Cortex of kidney (tissue), 1 donor: ENCODE results near the gene HERPUD1.
"Not testable (repeated sequence)": the region's sequence is repeated elsewhere in the genome, so short reads cannot be mapped to it uniquely, and the experiment has no call there.

Experiments used
- DNase-seq: peaks from one replicate; lab custom pipeline; 2025; lab: John Stamatoyannopoulos, UW

HERPUD1 gene

GRCh38 chr16:56961386-56961785 is 29.4 kb downstream of the HERPUD1 start:
- no peak for DNase-seq

DNA sequence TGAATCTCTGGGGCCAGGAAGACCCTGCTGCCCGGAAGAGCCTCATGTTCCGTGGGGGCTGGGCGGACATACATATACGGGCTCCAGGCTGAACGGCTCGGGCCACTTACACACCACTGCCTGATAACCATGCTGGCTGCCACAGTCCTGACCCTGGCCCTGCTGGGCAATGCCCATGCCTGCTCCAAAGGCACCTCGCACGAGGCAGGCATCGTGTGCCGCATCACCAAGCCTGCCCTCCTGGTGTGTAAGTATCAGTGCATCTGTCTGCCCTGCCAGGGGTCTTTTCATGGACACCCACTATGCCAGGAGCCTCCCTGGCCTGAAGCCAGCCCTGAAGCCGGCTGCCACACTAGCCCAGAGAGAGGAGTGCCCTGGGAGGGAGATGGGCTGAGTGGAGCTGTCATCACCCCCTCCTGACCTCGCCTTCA is 29.9 kb downstream of the HERPUD1 start, which contains the start of gene CETP:
Gene CETP, plus strand, starts transcription at position 100 of the 431 bp plus-strand sequence. Its CDS starts 30 bp downstream, at position 130.
- no peak for DNase-seq

- DNase-seq = no peak
Observed at GRCh38 chr16:56964243-56965148, 32.6 kb downstream of the HERPUD1 start.

DNA sequence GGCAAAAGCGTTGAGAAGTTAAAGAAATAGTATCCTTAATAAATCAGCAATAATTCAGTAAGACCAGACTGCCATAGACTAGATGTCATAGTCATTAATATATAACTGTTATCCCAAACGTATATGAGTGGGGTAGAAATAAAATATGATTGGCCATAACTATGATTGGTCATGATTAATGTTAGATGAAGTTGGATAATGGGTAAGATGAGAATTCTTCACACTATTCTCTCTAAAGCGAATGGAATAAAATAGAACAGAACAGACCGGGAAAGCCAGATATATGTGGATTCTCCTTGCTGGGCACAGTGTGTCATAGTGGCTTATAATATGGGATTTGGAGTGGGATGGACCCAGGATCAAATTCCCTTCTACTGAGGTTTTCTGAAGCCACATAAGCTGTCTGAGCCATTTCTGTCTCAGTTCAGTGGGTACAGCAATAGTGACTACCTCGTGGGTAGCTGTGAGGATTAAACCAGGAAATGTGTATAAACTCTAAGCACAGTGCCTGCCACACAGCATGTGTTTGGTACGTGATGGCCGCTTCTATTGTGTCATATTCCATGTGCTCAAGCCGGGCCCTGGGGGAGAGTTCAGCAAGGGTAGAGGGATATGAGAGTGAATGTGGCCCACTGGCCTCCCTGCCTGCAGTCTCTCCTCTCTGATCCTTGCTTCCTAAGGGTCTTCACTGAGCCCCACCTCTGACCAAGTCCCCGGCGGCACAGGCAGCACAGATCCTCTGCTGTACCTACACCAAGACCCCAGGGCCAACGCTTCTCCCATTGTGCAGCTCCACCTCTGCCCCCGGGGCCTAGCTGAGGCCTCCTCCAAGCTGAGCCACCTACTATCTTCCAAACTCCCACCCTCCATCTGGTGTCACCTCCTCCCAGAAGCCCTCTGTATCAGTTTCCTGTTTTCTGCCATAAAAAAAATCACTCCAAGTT is 33.5 kb downstream of the HERPUD1 start:
- no peak for DNase-seq

GRCh38 chr16:56966093-56966475 is 34.1 kb downstream of the HERPUD1 start:
- DNase-seq = no peak

GRCh38 chr16:56967733-56968132 is 35.8 kb downstream of the HERPUD1 start:
- DNase-seq = no peak

DNA sequence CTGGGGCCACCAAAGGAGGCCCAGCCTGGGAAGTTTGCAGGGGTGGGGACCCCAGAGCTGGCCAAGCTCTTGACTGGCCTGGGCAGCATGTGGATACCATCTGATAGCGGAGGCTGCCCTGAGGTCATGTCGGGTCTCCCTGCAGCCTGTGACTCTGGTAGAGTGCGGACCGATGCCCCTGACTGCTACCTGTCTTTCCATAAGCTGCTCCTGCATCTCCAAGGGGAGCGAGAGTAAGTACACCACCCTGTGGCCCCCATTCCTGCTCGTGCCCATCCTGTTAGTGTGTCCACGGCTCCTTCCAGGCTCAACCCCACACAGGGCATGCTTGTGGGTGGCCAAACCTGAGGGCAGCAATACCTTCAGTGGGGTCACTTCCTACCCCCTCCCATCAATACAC is 37.8 kb downstream of the HERPUD1 start:
- DNase-seq = no peak

DNA sequence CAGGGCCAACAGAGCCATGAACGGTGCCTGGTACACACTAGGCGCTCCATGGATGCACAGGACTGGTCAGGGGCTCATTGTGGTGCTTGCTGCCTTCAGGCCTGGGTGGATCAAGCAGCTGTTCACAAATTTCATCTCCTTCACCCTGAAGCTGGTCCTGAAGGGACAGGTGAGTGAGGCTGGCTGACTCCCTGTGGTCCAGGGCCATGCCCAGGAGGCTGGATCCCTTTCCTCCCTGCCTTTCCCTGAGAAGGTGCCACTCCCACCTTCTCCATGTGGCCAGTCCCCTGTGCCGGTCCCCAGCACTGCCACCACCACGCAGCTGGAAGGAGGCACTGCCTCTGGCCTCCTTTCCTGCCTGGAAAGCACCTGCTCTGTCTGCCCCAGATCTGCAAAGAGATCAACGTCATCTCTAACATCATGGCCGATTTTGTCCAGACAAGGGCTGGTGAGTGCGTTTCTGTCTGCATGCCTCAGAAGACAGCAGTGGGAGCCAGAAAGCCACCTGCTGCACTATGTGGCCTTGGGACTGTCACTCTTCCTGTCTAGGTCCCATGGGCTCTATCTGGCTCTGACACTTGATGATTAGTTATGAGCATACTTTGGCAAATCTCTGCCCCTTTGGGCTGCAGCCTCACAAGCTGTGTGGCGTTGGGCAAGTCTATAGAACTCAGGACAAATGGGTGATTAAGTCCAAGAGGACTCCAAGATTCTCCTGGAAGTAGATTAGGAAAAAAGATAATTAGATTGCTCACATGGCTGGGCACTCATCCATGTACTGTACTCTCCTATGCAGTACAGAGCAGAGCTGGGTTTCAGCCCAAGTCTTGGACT is 39.2 kb downstream of the HERPUD1 start:
- DNase-seq = no peak

GRCh38 chr16:56971768-56972043 is 39.8 kb downstream of the HERPUD1 start:
- no peak for DNase-seq

DNA sequence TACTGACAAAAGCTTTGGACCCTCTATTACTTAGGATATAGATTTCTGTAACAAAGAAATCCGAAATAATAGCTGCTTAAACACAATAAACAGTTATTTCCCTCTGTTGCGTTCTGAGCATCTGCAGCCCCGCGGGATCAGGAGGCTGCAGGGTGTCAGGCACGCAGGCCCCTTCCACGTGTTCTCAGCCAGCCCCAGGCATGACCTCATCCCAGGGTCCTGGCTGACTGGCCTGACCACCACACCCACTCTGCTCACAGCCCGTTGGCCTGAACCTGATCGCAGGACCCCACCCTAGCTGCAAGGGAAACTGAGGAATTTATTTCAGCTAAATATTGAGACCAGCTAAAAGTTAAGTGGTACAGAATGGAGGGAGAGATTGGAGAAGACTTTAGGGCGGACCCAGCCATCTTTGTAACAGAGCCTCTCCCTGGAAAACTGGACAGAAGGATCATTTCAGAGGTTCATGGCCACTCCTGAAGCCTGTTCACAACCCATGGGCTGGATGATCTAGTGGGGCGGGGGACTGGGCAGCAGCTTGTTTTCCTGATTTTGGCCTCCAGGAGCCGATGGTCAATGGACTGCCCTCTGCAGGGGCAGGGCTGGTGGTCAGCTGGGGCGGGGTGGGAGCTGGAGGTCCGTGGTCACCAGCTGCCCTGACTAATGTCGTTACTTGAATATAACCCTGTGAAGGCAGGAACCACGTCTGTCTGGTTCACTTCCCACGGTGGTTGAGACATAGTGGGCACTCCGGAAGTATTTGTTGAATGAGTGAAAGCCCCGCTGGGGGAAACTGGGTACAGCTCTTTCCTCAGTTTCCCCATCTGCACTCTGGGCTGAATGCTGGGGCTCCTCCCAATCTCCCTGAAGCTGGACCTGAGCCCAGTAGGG is 40.7 kb downstream of the HERPUD1 start:
- DNase-seq = no peak

GRCh38 chr16:56973294-56973689 is 41.4 kb downstream of the HERPUD1 start:
- no peak for DNase-seq

DNA sequence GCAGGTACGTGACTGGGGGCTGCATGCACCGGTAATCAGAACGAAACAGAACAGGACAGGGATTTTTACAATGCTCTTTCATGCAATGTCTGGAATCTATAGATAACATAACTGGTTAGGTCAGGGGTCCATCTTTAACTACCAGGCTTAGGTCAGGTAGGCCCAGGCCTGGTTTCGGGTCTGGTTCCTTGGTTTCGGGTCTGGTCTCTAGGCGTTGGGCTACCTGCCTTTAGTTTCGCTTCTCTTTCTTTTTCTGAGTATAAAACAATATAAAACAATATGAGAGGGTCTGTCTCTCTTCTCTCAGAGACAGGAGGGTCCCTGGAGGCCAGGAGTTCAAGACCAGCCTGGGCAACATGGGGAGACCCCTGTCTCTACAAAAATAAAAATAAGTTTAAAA is 42.0 kb downstream of the HERPUD1 start:
- DNase-seq = not testable (repeated sequence)

GRCh38 chr16:56974549-56975300 is 42.8 kb downstream of the HERPUD1 start:
- no peak for DNase-seq

DNA sequence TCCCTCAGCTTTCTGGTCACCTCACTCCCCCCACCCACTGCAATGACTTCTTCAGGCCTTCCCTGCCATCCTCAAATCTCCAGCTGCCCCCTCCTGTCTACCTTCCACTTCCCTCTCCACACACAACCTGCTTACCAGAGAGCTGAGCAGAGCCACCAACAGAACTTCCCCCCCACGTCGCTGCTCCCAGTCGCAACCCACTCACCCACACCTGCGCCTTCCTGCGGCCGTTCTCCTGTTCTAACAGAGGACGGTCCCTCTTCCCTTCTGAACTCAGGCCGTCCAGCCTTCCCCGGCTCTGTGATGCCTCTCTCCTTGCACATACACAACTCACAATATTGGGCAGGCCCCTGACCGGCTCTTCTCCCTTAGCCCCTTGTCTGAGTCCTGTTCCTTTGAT is 43.8 kb downstream of the HERPUD1 start:
- no peak for DNase-seq

- DNase-seq = no peak
Observed at GRCh38 chr16:56977216-56977615, 45.3 kb downstream of the HERPUD1 start.

- DNase-seq = no peak
Observed at GRCh38 chr16:56977823-56978430, 46.0 kb downstream of the HERPUD1 start.

- DNase-seq = no peak
Observed at GRCh38 chr16:56980201-56980535, 48.2 kb downstream of the HERPUD1 start.

- no peak for DNase-seq
Observed at GRCh38 chr16:56980792-56981724, 49.1 kb downstream of the HERPUD1 start.
